Activated CD4-positive, alpha-beta T cell treated with anti-CD3 and anti-CD28 coated beads, Interleukin-10, Interleukin-2, amounts not matched to agents 100 ng/mL and 50 ng/mL, durations not matched to agents 16 hours and 8 hours (primary cell): ENCODE data around the gene TMSB15B.
A peak's percentile ranks its signal among the peaks of the same experiment; 100 is the strongest.
"Not testable (repeated sequence)": the region's sequence is repeated elsewhere in the genome, so short reads cannot be mapped to it uniquely, and the experiment has no call there.

Experiments used
- DNase-seq: peaks from one replicate; pipeline ENCODE4 v3.0.0-alpha.2; 2020

The TMSB15B gene

DNA sequence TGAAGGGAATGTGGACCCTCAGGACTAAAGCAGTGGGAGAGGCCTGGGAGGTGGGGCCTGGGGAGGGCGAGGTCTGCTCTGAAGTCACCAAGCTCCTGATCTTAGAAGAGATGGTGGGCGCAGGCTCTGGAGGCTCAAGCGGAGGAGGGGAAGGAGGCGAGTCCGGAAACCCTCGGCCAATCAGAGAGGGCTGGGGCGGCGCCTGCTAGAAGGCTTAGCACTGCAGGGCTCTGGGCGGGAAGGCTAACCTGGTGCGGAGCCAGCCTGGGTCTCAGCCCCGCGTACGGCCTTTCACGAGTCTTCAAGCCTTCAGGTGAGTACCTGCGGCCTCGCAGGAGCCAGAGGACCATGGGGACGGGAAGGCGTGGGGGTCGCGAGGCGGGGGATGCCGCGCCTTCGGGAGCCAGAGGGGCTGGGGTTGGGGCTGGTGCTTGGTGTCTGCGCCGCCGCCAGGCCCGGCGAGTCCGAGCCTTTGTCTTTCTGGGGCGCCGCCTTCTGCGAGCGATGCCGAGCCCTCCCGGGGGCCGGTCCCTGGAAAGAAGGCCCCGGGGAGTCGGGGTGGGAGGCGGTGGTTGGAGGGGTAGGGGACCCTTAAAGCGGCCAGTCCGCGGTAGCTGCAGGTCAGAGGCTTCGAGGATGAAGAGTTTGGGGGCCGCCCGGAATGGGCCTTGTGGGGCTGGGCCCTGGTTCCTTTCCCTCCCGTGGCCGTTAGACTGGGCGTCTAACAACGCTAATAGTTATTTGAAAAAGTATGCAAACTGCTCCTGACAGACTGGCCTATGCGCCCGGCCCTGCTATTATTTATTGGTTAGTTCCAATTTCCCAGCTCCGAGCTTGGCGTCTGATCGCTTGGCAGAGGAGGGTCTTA lies at the start of gene TMSB15B:
TMSB15B (plus strand) TSS at position 217 of the 868 bp plus-strand sequence.
- not testable (repeated sequence) for DNase-seq

- DNase-seq, result no peak
Observed at GRCh38 chrX:103913356-103914020, 48.9 kb upstream of the TMSB15B start.

- DNase-seq, result peak; percentile 58
Observed at GRCh38 chrX:103918050-103918449, 44.4 kb upstream of the TMSB15B start.

- peak; percentile 71 for DNase-seq
Observed at GRCh38 chrX:103918571-103919269, 43.7 kb upstream of the TMSB15B start.

- DNase-seq, result peak; percentile 56
Observed at GRCh38 chrX:103919270-103919637, 43.2 kb upstream of the TMSB15B start.

DNA sequence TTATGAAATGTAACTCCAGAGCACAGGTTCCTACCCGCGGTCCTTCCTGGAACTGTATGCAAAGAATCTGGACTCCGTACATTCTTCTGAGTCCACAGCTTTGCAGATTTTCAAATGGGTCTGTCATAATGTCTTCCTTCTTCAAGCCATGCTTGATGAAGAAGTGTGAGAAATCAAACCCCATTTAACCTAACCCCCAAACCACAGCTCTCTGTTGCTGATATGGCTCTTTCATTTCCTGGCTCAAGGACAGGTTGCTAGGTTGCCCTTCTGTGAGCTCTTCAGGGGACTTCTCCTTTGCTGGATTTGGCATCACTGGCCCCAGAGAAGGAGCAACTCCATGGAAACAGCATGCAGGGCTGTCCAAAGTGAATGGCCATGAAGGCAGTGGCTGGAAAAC lies 41.9 kb upstream of the TMSB15B start:
- DNase-seq, result peak; percentile 22

DNA sequence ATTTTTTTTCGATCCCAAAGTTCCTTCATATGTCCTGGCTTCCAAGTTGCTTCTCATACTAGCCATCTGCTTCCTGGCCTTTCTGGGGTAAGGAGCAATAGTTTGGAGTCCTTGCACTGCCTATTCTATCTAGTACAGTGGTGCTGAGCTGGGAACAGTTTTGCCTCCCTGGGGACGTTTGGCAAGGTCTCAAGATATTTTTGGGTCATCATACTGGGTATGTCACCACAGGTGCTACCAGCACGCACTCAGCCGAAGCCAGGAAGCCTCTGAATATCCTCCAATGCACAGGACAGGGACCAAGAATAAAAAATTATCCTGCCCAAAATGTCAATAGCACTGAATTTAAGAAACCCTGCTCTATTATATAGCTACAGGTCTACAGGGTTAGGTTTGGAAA lies 35.4 kb upstream of the TMSB15B start:
- DNase-seq, result no peak

DNA sequence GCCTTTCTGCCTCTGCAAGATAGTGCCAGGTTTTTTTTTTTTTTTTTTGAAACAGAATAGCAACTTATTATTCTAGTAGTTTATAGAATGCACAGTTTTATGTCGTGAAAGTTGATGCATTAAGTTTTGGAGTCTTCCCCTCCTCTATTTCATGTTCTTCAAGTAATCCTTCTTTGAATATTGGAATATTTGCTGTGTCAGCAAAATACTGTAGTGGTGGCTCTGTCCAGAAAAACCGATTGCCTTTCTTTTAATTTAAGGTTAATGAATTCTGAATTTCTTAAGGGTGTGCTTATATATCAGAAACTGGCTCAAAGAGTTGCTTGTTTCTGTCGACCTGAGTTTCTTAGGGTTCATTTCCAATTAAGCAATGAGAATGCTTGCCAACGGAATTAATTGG lies 34.8 kb upstream of the TMSB15B start:
- DNase-seq, result no peak

- no peak for DNase-seq
Observed at GRCh38 chrX:103932133-103932532, 30.3 kb upstream of the TMSB15B start.

DNA sequence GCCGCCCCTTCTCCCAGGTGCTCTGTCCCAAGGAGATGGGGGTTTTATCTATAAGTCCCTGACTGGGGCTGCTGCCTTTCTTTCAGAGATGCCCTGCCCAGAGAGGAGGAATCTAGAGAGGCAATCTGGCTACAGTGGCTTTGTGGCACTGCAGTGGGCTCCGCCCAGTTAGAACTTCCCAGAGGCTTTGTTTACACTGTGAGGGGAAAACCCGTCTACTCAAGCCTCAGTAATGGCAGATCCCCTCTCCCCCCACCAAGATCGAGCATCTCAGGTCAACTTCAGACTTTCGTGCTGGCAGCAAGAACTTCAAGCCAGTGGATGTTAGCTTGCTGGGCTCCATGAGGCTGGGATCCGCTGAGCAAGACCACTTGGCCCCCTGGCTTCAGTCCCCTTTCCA lies 22.2 kb upstream of the TMSB15B start:
- DNase-seq, result not testable (repeated sequence)

DNA sequence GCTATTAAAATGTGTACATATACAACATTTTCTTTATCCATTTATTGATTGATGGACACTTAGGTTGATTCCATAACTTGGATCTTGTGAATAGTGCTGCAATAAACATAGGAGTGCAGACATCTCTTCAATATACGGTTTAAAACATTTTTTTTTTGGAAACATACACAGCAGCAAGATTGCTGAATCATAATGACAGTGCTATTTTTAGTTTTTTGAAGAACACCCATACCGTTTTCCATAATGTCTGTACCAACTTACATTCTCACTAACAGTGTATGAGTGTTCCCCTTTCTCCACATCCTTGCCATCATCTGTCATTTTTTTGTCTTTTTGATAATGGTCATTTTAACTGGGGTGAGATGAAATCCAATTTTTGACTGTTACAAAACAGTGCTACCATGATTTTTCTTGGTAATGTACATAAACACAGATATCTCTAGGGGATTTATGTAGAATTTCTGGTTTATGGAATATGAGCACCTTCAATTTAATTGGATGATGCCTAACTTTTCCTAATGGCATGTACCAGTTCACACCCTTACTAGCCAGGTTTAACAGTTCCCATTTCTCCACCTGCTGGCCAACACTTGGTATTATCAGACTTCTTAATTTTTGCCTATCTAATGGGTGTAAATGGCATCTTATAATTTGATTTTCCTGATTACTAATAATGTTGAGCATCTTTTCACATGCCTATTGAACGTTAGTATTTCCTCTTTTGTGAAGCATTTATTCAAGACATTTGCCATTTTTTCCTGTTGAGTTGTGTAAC lies 21.0 kb upstream of the TMSB15B start:
- peak; percentile 34 for DNase-seq

GRCh38 chrX:103949506-103949905 lies 12.9 kb upstream of the TMSB15B start:
- DNase-seq, result no peak

- no peak for DNase-seq
Observed at GRCh38 chrX:103953353-103953752, 9.1 kb upstream of the TMSB15B start.

DNA sequence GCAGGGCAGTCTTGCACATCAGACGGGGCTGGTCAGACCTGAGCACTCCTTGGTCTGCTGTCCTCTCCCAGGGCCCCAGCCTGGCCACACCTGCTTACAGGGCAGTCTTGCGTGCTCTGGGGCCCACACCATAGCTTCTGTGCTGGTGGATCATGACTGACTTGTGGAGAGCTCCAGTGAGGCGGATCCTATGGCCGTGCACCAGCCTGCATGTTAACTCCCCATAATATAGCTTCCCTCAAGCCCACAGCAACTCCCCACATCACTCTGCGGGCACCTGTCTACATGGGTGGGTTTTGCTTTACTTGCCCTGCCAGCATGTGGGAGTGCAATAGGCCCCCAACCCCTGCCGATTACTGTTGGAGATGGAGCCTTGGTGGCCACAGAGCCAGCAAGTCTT lies 8.2 kb upstream of the TMSB15B start:
- DNase-seq, result no peak

DNA sequence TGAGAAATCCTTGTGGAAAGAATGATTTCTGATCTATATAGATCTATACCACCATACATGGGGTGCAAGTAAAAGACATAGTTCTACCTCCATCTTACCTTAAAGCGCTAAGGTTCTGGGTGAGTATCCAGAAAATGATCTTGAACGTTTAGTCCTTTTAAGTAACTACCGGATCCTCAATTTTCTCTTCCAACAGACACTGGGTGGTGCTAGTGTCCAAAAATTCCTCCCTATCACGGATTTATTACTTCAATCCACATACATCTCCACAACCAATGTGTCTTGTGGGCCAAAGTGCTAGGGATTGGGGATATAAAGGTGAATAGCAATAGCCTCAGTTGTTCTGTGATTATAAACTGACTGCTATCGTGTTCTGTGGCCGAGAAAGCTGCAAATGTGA lies 1.8 kb upstream of the TMSB15B start:
- not testable (repeated sequence) for DNase-seq

- not testable (repeated sequence) for DNase-seq
Observed at GRCh38 chrX:103983508-103983907, 21.1 kb downstream of the TMSB15B start.

DNA sequence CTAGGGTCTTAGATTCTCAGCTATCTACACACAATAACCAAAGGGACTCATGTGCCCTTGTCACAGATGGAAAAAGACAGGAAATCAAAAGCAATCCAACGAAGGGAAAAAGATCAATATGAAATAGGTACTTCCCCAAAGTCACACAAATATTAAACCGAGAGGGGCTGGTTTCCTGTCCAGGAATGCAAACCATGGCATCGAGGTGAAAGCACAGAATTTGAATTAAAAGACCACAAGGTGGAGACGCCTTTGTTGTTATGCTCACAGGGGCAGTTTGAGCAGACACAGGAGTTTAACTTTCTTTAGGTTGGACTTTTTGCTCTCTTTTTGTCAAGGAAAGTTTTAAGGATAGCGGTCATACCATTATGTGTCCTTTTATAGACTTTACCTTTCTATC lies 36.8 kb downstream of the TMSB15B start:
- DNase-seq, result no peak

GRCh38 chrX:104008831-104009230 lies 46.4 kb downstream of the TMSB15B start:
- DNase-seq, result no peak

GRCh38 chrX:104013158-104013557 lies 50.7 kb downstream of the TMSB15B start:
- DNase-seq, result no peak

- no peak for DNase-seq
Observed at GRCh38 chrX:104013606-104014005, 51.2 kb downstream of the TMSB15B start, which contains the start of gene H2BW1. Gene H2BW1, minus strand, starts transcription at chrX:104013708. Its CDS starts 132 bp downstream, at chrX:104013576.

DNA sequence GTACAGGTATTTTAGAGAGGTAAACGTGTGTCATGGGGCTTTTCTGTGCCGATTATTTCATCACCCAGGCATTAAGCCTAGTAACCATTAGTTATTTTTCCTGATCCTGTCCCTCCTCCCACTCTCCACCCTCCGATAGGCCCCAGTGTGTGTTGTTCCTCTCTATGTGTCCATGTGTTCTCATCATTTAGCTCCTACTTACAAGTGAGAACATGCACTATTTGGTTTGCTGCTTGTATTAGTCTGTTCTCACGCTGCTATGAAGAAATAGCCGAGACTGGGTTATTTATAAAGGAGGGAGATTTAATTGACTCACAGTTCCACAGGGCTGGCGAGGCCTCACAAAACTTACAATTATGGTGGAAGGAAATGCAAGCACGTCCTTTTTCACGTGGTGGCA lies 53.1 kb downstream of the TMSB15B start:
- not testable (repeated sequence) for DNase-seq
